NT2/D1 (cell line): Measurements from ENCODE around the gene TRAPPC6A.

ENCODE experiments used
- SUZ12 ChIP-seq: IDR thresholded peaks from 2 replicates; pipeline ENCODE4 v1.6.1; 2011; ENCODE audit not compliant: insufficient read length, insufficient read depth; ENCODE audit errors: extremely low read depth
- YY1 ChIP-seq: IDR thresholded peaks from 2 replicates; pipeline ENCODE4 v1.6.1; 2011; ENCODE audit not compliant: insufficient read length, insufficient read depth

DNA sequence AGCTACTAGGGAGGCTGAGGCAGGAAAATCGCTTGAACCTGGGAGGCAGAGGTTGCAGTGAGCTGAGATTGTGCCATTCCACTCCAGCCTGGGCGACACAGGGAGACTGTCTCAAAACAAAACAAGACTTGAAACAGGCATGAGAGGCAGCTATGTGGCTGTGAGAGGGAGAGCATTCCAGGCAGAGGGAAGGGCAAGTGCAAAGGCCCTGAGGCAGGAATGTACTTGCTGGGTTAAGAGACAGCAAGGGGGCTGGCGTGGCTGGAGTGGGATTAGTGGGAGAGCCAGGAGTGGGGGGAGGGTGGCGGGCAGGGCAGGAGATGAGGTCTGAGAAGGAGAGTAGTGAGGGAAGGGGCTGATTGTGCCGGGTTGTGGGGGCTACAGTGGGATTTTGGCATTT, 45.8 kb upstream of the TRAPPC6A start:
- no peak for TF ChIP-seq SUZ12
- TF ChIP-seq YY1: no peak
